H9 (cell line): ENCODE measurements around the gene ZBTB17. TPM values are rescaled to one million over a fixed set of nuclear protein-coding genes. Genes with fewer than 3 reads are reported as not detected.

Experiments
- DNase-seq: peaks from one replicate; pipeline ENCODE4 v3.0.0-alpha.2; 2017
- H2AFZ ChIP-seq: one replicate; pipeline ENCODE4 v1.6.1; 2013; ENCODE audit warnings: mild to moderate bottlenecking, low read length, control low read depth, moderate library complexity
- H2AK5ac ChIP-seq: 2 replicates; pipeline ENCODE4 v1.6.1; 2013; ENCODE audit warnings: low read length, control low read depth, mixed read lengths; ENCODE audit not compliant: insufficient read length
- H2BK120ac ChIP-seq: one replicate; pipeline ENCODE4 v1.6.1; 2013; ENCODE audit warnings: low read depth, mild to moderate bottlenecking, low read length, control low read depth, inconsistent platforms; ENCODE audit not compliant: poor library complexity, severe bottlenecking
- H2BK12ac ChIP-seq: 2 replicates; pipeline ENCODE4 v1.6.1; 2013; ENCODE audit warnings: low read length, control low read depth, mixed read lengths, low read depth; ENCODE audit not compliant: insufficient read length
- H2BK15ac ChIP-seq: 2 replicates; pipeline ENCODE4 v1.6.1; 2013; ENCODE audit warnings: low read depth, low read length, control low read depth
- H2BK20ac ChIP-seq: one replicate; pipeline ENCODE4 v1.6.1; 2013; ENCODE audit warnings: low read depth, mild to moderate bottlenecking, low read length, control low read depth, inconsistent platforms; ENCODE audit not compliant: poor library complexity, severe bottlenecking
- H2BK5ac ChIP-seq: 2 replicates; pipeline ENCODE4 v1.6.1; 2013; ENCODE audit warnings: low read length, control low read depth, mixed read lengths; ENCODE audit not compliant: insufficient read length
- H3K14ac ChIP-seq: 2 replicates; pipeline ENCODE4 v1.6.1; 2013; ENCODE audit warnings: low read length, control low read depth; ENCODE audit not compliant: insufficient read depth
- H3K18ac ChIP-seq: 2 replicates; pipeline ENCODE4 v1.6.1; 2013; ENCODE audit warnings: low read depth, mild to moderate bottlenecking, mixed read lengths, low read length, control low read depth; ENCODE audit not compliant: insufficient read length
- H3K23ac ChIP-seq: 2 replicates; pipeline ENCODE4 v1.6.1; 2013; ENCODE audit warnings: low read length, control low read depth, mixed read lengths, low read depth; ENCODE audit not compliant: insufficient read length
- H3K23me2 ChIP-seq: 2 replicates; pipeline ENCODE4 v1.6.1; 2013; ENCODE audit warnings: low read depth, mild to moderate bottlenecking, mixed read lengths, low read length, control low read depth; ENCODE audit not compliant: insufficient read length, poor library complexity, severe bottlenecking
- H3K27ac ChIP-seq: 2 replicates; pipeline ENCODE4 v1.5.1; 2013; ENCODE audit warnings: low read length, control low read depth, mixed read lengths, low read depth; ENCODE audit not compliant: insufficient read length
- H3K27me3 ChIP-seq: 2 replicates; pipeline ENCODE4 v1.6.1; 2013; ENCODE audit warnings: low read length, control low read depth, inconsistent platforms; ENCODE audit not compliant: insufficient read depth
- H3K4ac ChIP-seq: 2 replicates; pipeline ENCODE4 v1.6.1; 2013; ENCODE audit warnings: low read depth, mild to moderate bottlenecking, control low read depth, inconsistent platforms, low read length, moderate library complexity
- H3K4me1 ChIP-seq: 2 replicates; pipeline ENCODE4 v1.6.1; 2013; ENCODE audit warnings: low read length, control low read depth, inconsistent platforms; ENCODE audit not compliant: insufficient read depth
- H3K4me2 ChIP-seq: 2 replicates; pipeline ENCODE4 v1.6.1; 2013; ENCODE audit warnings: low read length, control low read depth, mixed read lengths; ENCODE audit not compliant: insufficient read length, insufficient read depth
- H3K56ac ChIP-seq: 2 replicates; pipeline ENCODE4 v1.6.1; 2013; ENCODE audit warnings: low read depth, mild to moderate bottlenecking, mixed read lengths, low read length, control low read depth; ENCODE audit not compliant: insufficient read length
- H3K79me1 ChIP-seq: 2 replicates; pipeline ENCODE4 v1.6.1; 2013; ENCODE audit warnings: low read depth, mild to moderate bottlenecking, moderate library complexity, low read length, control low read depth, inconsistent platforms; ENCODE audit not compliant: insufficient read depth, poor library complexity, severe bottlenecking
- H3K79me2 ChIP-seq: 2 replicates; pipeline ENCODE4 v1.6.1; 2013; ENCODE audit warnings: low read length, control low read depth, inconsistent platforms; ENCODE audit not compliant: insufficient read depth
- H3K9ac ChIP-seq: 2 replicates; pipeline ENCODE4 v1.6.1; 2013; ENCODE audit warnings: low read length, control low read depth, mixed read lengths; ENCODE audit not compliant: insufficient read length; ENCODE audit errors: extremely low read depth
- H3K9me3 ChIP-seq: one replicate; pipeline ENCODE4 v1.6.1; 2013; ENCODE audit warnings: low read depth, low read length, inconsistent platforms; ENCODE audit not compliant: control insufficient read depth
- H3T11ph ChIP-seq: one replicate; pipeline ENCODE4 v1.6.1; 2013; ENCODE audit warnings: mild to moderate bottlenecking, low read length, control low read depth, inconsistent platforms
- H4K20me1 ChIP-seq: one replicate; pipeline ENCODE4 v1.6.1; 2013; ENCODE audit not compliant: control insufficient read depth, insufficient read length, insufficient read depth
- H4K5ac ChIP-seq: 2 replicates; pipeline ENCODE4 v1.6.1; 2013; ENCODE audit warnings: low read depth, mild to moderate bottlenecking, mixed read lengths, low read length, control low read depth; ENCODE audit not compliant: insufficient read length
- H4K8ac ChIP-seq: replicated peaks from 2 replicates; pipeline ENCODE4 v1.6.1; 2013; ENCODE audit warnings: low read length, control low read depth, mixed read lengths, low read depth; ENCODE audit not compliant: insufficient read length
- H4K91ac ChIP-seq: 2 replicates; pipeline ENCODE4 v1.6.1; 2013; ENCODE audit warnings: low read depth, mild to moderate bottlenecking, moderate library complexity, mixed read lengths, low read length, control low read depth; ENCODE audit not compliant: insufficient read length
- H3K27ac Mint-ChIP-seq, 3 experiments: 2 replicates in 2 of 3; 3 replicates in 1 of 3; pipeline ENCODE4 v1.8.0; 2020 to 2021; ENCODE audit warnings: mixed read lengths in 3 of 3, mild to moderate bottlenecking in 1 of 3, moderate library complexity in 1 of 3
- H3K27me3 Mint-ChIP-seq: 2 replicates; pipeline ENCODE4 v1.8.0; 2021; ENCODE audit warnings: low read depth, mild to moderate bottlenecking, moderate library complexity, mixed read lengths
- H3K36me3 Mint-ChIP-seq, 3 experiments: 2 replicates in 2 of 3; 3 replicates in 1 of 3; pipeline ENCODE4 v1.8.0; 2020 to 2021; ENCODE audit warnings: low read depth in 3 of 3, mixed read lengths in 3 of 3; ENCODE audit not compliant: insufficient read depth in 1 of 3
- H3K4me1 Mint-ChIP-seq, 2 experiments: 2 replicates each; pipeline ENCODE4 v1.8.0; 2020; ENCODE audit warnings: mixed read lengths in 2 of 2
- H3K4me3 Mint-ChIP-seq, 2 experiments: 2 replicates in 1 of 2; 3 replicates in 1 of 2; pipeline ENCODE4 v1.8.0; 2020 to 2021; ENCODE audit warnings: mild to moderate bottlenecking in 2 of 2, mixed read lengths in 2 of 2, moderate library complexity in 1 of 2
- H3K9me3 Mint-ChIP-seq, 2 experiments: 2 replicates in 1 of 2; 3 replicates in 1 of 2; pipeline ENCODE4 v1.8.0; 2020; ENCODE audit warnings: mild to moderate bottlenecking in 2 of 2, mixed read lengths in 2 of 2, moderate library complexity in 1 of 2
- CTCF ChIP-seq: fragments of 200-600 bp; sonication (generic); conservative IDR thresholded peaks from 3 replicates; pipeline ENCODE4 v1.8.0; 2021; ENCODE audit warnings: antibody characterized with exemption, mild to moderate bottlenecking
- WGBS: extraction: QIAGEN DNeasy Blood & Tissue Kit; methylation state at CpG from one replicate; pipeline ENCODE4 v1.1.7; 2013; ENCODE audit warnings: missing lambda C conversion rate, low lambda C conversion rate, mixed read lengths; ENCODE audit not compliant: insufficient read length; ENCODE audit errors: extremely low coverage; 5-methylcytosine and 5-hydroxymethylcytosine counted together
- total RNA-seq: library from RNA; stranded (reverse); gene quantifications from 2 replicates; pipeline ENCODE4 v1.2.1, GENCODE V29; 2021

ZBTB17 gene
- total RNA-seq, 1 experiment from 2014 or later: 16.5 TPM

GRCh38 chr1:16018749-16019643 is 43.1 kb upstream of the ZBTB17 start:
- H3K4me1 Mint-ChIP-seq: peaks cover 19 to 45% of the 10 kb centered on the region in 2 experiments
- no peak for DNase-seq
- no peak overlapping the region for H3K56ac ChIP-seq
- H3K27ac ChIP-seq: no peak overlapping the region
- no peak overlapping the region for H2BK20ac ChIP-seq
- H3K4me1 ChIP-seq: 0 out of 2 replicates have a peak, but pooled peaks cover 4% of the 10 kb centered on the region
- H2AFZ ChIP-seq: no peak overlapping the region
- H4K20me1 ChIP-seq: no peaks in the 10 kb centered on the region
- H4K91ac ChIP-seq: no peak overlapping the region
- WGBS: no CpG with 5 or more reads among the region's 23 CpGs
- no peak overlapping the region for H3K4ac ChIP-seq
- no peak overlapping the region for H3K4me2 ChIP-seq
- H2AK5ac ChIP-seq: no peak overlapping the region
- H3K27me3 ChIP-seq: no peaks in the 10 kb centered on the region
- H2BK5ac ChIP-seq: no peak overlapping the region
- no peak overlapping the region for H2BK15ac ChIP-seq
- H3K79me2 ChIP-seq: no peaks in the 10 kb centered on the region
- no peaks in the 10 kb centered on the region for H3K9me3 Mint-ChIP-seq
- H2BK12ac ChIP-seq: no peak overlapping the region
- no peak overlapping the region for H4K5ac ChIP-seq
- H3K27me3 Mint-ChIP-seq: peaks cover 42% of the 10 kb centered on the region
- H3K9me3 ChIP-seq: no peaks in the 10 kb centered on the region
- H2BK120ac ChIP-seq: no peak overlapping the region
- no peaks in the 10 kb centered on the region for H3K23me2 ChIP-seq
- H4K8ac ChIP-seq: no peak overlapping the region
- no peaks in the 10 kb centered on the region for H3K79me1 ChIP-seq
- no peak for TF ChIP-seq CTCF
- H3K14ac ChIP-seq: no peak overlapping the region
- no peak overlapping the region for H3K18ac ChIP-seq
- H3K23ac ChIP-seq: no peak overlapping the region
- no peaks in the 10 kb centered on the region for H3K36me3 Mint-ChIP-seq
- H3K27ac Mint-ChIP-seq: peak overlapping the region in 2 of 3 experiments; percentile 36 to 56; a peak in 3 of 7 replicates
- no peak overlapping the region for H3T11ph ChIP-seq
- H3K9ac ChIP-seq: no peak overlapping the region
- no peak overlapping the region for H3K4me3 Mint-ChIP-seq
